GM19025 (cell line): ENCODE results near the gene PRR33.

Experiments
- ATAC-seq: cut with Tn5 transposase; IDR thresholded peaks from one replicate; pipeline ENCODE4 v1.9.1; 2021; ENCODE audit warnings: mild to moderate bottlenecking, low read depth, moderate library complexity; ENCODE audit not compliant: unreplicated experiment

The PRR33 gene

GRCh38 chr11:1840780-1841480, 50.8 kb downstream of the PRR33 start:
- ATAC-seq, result no peak

- no peak for ATAC-seq
These were observed 51.5 kb downstream of the PRR33 start for GRCh38 chr11:1839924-1840779.

GRCh38 chr11:1839204-1839923, 52.3 kb downstream of the PRR33 start:
- no peak for ATAC-seq

- ATAC-seq, result no peak
These were observed 53.1 kb downstream of the PRR33 start, which contains the start of gene TNNI2 for GRCh38 chr11:1838426-1839144. Gene TNNI2 (plus strand): TSS chr11:1838981. CDS start chr11:1839697, 716 bp downstream.
